AG04450 (cell line): ENCODE measurements around the gene ZNF592. TPM values are rescaled to one million over a fixed set of nuclear protein-coding genes. Genes with fewer than 3 reads are reported as not detected.
A peak's percentile ranks its signal among the peaks of the same experiment; 100 is the strongest.

ENCODE experiments used
- CTCF ChIA-PET: fragments of 300-600, 350-600 bp; formaldehyde crosslinking; extraction: SDS; loops from one replicate; lab custom pipeline; 2022; ENCODE audit warnings: antibody characterized with exemption, inconsistent platforms; lab: Charles Lee
- POLR2A ChIA-PET: fragments of 350-600 bp; formaldehyde crosslinking; extraction: SDS; loops from one replicate; lab custom pipeline; 2021; ENCODE audit warnings: antibody characterized with exemption, inconsistent platforms; lab: Yijun Ruan, JAX
- DNase-seq: peaks from one replicate; pipeline ENCODE4 v3.0.0-alpha.2; 2011; ENCODE audit warnings: low read depth, low spot score
- H3K27ac ChIP-seq: one replicate; pipeline ENCODE4 v1.5.1; 2012; ENCODE audit warnings: low read depth, low read length, control low read depth
- H3K27me3 ChIP-seq: one replicate; pipeline ENCODE4 v1.6.0; 2012; ENCODE audit warnings: low read length; ENCODE audit not compliant: control insufficient read depth, insufficient read depth
- H3K4me3 ChIP-seq: 2 replicates; pipeline ENCODE4 v1.5.1; 2011; ENCODE audit warnings: mild to moderate bottlenecking, low read depth, low read length, control low read depth
- H3K9me3 ChIP-seq: 2 replicates; pipeline ENCODE4 v1.5.1; 2012; ENCODE audit warnings: low read length; ENCODE audit not compliant: control insufficient read depth, insufficient read depth
- polyA plus RNA-seq: library from polyadenylated mRNA; depleted of rRNA; stranded (reverse); fragments of >200 nt; gene quantifications from 2 replicates; pipeline ENCODE4 v1.2.3, GENCODE V29; 2011
- TF ChIP-seq, protein P1 (sequence below): IDR thresholded peaks from 2 replicates; pipeline ENCODE4 v1.5.1; 2011; ENCODE audit warnings: low read depth, low read length, control low read depth, inconsistent platforms

ZNF592 gene
- polyA plus RNA-seq, 1 experiment = 6.2 TPM

DNA sequence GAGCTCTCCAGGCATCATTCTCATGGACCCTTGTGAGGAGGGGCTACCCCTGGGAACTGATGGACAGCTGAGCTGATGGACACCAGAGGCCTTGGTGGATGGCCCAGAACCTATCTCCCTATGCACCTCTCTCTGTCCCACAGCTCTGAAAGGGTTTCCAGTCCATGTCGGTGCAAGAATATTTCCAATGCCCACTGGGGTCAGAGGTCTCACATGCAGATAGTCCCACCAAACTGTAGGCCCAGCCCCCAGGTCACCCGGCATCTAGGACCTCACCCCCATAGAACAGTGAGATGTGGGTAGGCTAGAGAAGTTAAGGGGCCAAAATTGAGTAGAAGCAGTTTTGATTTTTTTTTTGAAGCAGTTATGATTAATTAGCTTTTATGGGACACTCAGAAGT is 71.4 kb downstream of the ZNF592 start:
- Histone ChIP-seq H3K9me3 (peaks cover 3% of the 10 kb centered on the region; the same call in 1 of the 2 replicates), H3K27me3 (peaks cover 3% of the 10 kb centered on the region), H3K27ac (no peak overlapping the region), H3K4me3 (no peak overlapping the region)
- DNase-seq = no peak
- ChIA-PET POLR2A (no interaction called here), CTCF (interaction anchor here (1.4 kb wide), 1 partner anchor 11 kb away, joined by 3 read pairs; no protein-coding TSS in a partner anchor)
- TF ChIP-seq, protein P1, sequence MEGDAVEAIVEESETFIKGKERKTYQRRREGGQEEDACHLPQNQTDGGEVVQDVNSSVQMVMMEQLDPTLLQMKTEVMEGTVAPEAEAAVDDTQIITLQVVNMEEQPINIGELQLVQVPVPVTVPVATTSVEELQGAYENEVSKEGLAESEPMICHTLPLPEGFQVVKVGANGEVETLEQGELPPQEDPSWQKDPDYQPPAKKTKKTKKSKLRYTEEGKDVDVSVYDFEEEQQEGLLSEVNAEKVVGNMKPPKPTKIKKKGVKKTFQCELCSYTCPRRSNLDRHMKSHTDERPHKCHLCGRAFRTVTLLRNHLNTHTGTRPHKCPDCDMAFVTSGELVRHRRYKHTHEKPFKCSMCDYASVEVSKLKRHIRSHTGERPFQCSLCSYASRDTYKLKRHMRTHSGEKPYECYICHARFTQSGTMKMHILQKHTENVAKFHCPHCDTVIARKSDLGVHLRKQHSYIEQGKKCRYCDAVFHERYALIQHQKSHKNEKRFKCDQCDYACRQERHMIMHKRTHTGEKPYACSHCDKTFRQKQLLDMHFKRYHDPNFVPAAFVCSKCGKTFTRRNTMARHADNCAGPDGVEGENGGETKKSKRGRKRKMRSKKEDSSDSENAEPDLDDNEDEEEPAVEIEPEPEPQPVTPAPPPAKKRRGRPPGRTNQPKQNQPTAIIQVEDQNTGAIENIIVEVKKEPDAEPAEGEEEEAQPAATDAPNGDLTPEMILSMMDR = no peak

DNA sequence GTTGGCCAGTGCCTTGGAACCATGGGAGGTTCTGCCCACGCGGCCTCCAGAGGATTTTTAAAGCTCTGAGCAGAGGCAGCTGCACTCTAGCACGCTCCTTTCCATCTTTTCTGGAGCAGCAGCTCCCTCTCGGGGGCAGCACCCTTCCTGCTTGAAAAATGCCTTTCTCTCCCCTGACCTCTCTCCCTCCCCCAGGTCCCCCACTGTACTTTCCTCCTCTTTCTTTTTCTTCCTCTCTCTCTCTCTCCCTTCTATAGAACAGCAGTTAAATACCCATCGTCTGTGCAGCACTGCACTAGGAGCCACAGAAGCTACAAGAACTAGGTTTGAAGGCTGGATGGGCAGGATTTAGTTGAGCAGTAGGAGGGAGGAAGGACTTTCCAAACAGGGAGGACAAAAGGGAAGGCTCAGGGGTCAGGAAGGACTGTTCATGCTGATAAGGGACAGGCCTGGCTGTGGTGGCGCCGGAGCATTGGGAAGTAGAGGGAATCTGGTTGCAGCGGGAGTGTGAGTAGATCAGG is 73.2 kb downstream of the ZNF592 start:
- Histone ChIP-seq H3K27me3 (peaks cover 6% of the 10 kb centered on the region), H3K27ac (no peak overlapping the region), H3K9me3 (peaks cover 3% of the 10 kb centered on the region; the same call in 1 of the 2 replicates), H3K4me3 (no peak overlapping the region)
- DNase-seq = no peak
- TF ChIP-seq, protein P1 = peak; percentile 22
- ChIA-PET CTCF (interaction anchor here (1.0 to 1.7 kb wide), 3 partner anchors 23 to 222 kb away, joined by 3 to 6 read pairs (median 3); no protein-coding TSS in a partner anchor), POLR2A (no interaction called here)

DNA sequence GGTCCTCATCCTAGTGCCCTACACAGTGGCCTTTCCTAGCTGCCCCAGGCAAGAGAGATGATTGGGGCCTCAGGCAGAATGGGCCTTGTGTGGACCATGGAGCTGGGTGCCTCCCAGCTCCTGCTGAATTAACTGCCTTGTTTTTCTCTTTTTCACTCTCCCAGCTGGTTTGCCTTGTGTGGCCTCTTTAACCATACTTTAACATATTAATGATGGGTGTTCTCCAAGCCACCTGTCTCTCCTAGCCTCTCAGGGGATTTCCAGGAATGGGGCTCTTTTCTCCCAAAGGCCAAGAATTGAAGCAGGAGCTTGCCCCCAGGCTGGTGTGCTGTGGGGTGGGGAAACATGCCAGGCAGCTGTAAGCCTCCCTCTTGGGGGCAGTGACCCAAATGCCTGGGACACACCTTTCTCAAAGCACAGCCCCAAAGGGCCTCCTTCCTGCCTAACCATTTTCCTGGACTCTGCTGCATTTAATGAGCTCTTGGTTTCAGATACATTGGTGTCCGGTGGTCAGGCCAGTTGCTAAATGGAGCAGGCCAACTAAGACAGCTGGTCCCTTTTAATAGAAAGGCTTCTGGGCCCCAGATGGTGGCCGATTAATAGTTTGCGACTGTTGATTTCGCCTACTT is 74.4 kb downstream of the ZNF592 start:
- Histone ChIP-seq H3K27me3 (peaks cover 6% of the 10 kb centered on the region), H3K27ac (no peak overlapping the region), H3K4me3 (no peak overlapping the region), H3K9me3 (no peaks in the 10 kb centered on the region)
- TF ChIP-seq, protein P1 = no peak
- POLR2A ChIA-PET = no interaction called here
- no peak for DNase-seq
- CTCF ChIA-PET = interaction anchor here (1.7 kb wide), 1 partner anchor 164 kb away, joined by 6 read pairs; no protein-coding TSS in a partner anchor

DNA sequence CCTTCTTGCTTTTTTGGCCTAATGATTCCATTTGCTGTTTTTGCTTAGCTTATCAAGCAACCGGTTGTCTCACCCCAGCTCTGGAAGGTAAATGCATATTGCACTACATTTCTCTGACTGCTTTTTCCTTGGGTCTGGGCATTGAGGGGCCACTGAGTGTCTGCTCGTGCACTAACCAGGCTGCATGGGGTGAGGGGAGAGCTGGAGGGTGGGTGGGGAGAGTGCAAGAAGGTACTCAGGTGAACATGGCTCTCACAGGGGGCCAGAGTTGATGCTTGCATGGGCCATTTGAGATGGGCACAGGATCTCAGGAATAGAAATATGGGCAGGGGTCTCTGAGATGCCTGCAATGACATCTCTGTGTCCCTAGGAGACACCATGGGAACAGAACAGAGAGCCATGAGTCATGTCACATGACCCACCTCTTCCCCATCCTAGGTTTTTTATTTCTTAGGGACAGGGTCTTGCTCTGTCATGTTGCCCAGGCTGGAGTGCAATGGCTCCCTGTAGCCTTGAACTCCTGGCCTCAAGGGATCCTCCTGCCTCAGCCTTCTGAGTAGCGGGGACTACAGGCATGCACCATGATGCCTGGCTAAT is 75.0 kb downstream of the ZNF592 start:
- ChIA-PET POLR2A (no interaction called here), CTCF (no interaction called here)
- Histone ChIP-seq H3K9me3 (no peaks in the 10 kb centered on the region), H3K4me3 (no peak overlapping the region), H3K27ac (no peak overlapping the region), H3K27me3 (peaks cover 9% of the 10 kb centered on the region)
- DNase-seq = no peak
- TF ChIP-seq, protein P1 = no peak
